Thyroid gland (tissue), 4 donors: ENCODE results near the gene KCNIP3.

Source experiments
- CTCF ChIP-seq, 6 experiments: fragments of 200-600 bp in 3 of 6; fragments of 450-650 bp in 3 of 6; sonication (generic) in 3 of 6; IDR thresholded peaks; one replicate each; pipeline ENCODE4 v1.5.1; 2016 to 2019; ENCODE audit warnings: antibody characterized with exemption in 6 of 6, mild to moderate bottlenecking in 2 of 6, inconsistent platforms in 1 of 6, moderate library complexity in 1 of 6
- POLR2A ChIP-seq, 2 donors: fragments of 450-650 bp; IDR thresholded peaks; one replicate each; pipeline ENCODE4 v1.6.1; 2017; ENCODE audit warnings: antibody characterized with exemption in 2 of 2, mild to moderate bottlenecking in 2 of 2, moderate library complexity in 1 of 2

DNA sequence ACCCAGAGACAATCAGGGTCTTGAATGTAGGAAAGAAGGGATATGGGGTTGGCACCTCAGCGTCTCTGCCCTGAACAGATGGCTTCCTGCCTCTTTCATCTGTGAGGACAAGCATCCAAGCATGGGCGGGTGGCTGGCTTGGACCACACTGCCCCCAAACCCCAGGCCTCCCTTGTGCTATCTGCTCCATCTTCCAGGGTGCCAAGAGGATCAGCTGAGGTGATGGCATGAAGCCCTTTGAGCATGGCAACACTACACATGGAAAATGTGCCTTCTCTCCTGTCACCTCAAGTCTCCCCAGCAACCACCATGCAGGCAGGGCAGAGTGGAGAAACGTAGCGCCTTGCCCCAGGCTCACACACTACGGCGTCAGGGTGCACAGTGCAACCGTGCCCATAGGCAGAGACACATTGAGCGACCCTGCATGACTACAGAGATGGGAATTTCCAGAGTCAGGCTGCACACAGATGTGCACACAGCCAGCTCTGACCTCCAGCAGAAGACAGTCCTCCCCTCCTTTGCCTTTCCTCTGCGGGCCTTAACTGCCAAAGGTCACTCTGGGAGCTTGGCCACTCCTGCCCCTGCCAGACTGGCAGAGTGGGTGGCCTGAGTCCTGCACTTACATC lies 1.5 kb downstream of the KCNIP3 start:
- TF ChIP-seq CTCF (IDR thresholded peaks at IDR 0.05): no peak
- TF ChIP-seq POLR2A (IDR thresholded peaks at IDR 0.05): no peak
